Central memory CD4-positive, alpha-beta T cell (primary cell): ENCODE data around the gene PPP6R2.

Experiments used
- DNase-seq: peaks from one replicate; pipeline ENCODE4 v3.0.0; 2022
- total RNA-seq, 3 experiments: gene quantifications; one replicate each; lab custom pipeline; 2026; lab: John Stamatoyannopoulos, UW

The PPP6R2 gene
- total RNA-seq, result 79.3 to 140 (median 125) reads per million in 3 experiments

- DNase-seq, result peak; percentile 84
Measured at GRCh38 chr22:50342651-50343540, at the start of gene PPP6R2. TSS of gene PPP6R2 (plus strand) at chr22:50343327. CDS start at chr22:50393909, 50,582 bp downstream.

GRCh38 chr22:50293441-50294318 is 49.4 kb upstream of the PPP6R2 start:
- DNase-seq, result no peak

GRCh38 chr22:50294319-50294656 is 48.8 kb upstream of the PPP6R2 start:
- no peak for DNase-seq

GRCh38 chr22:50296658-50297490 is 46.3 kb upstream of the PPP6R2 start:
- no peak for DNase-seq

GRCh38 chr22:50297510-50298265 is 45.4 kb upstream of the PPP6R2 start:
- DNase-seq, result no peak

- DNase-seq, result no peak
Measured at GRCh38 chr22:50298266-50298637, 44.9 kb upstream of the PPP6R2 start.

- no peak for DNase-seq
Measured at GRCh38 chr22:50298937-50299784, 44.0 kb upstream of the PPP6R2 start.

GRCh38 chr22:50299785-50300619 is 43.1 kb upstream of the PPP6R2 start:
- DNase-seq, result no peak

GRCh38 chr22:50300620-50301257 is 42.4 kb upstream of the PPP6R2 start:
- no peak for DNase-seq

GRCh38 chr22:50301581-50301991 is 41.5 kb upstream of the PPP6R2 start:
- DNase-seq, result no peak

GRCh38 chr22:50302041-50302541 is 41.0 kb upstream of the PPP6R2 start:
- DNase-seq, result no peak

GRCh38 chr22:50302564-50302963 is 40.6 kb upstream of the PPP6R2 start:
- DNase-seq, result no peak

GRCh38 chr22:50303515-50303847 is 39.6 kb upstream of the PPP6R2 start:
- no peak for DNase-seq

- DNase-seq, result no peak
Measured at GRCh38 chr22:50303848-50304527, 39.1 kb upstream of the PPP6R2 start.

GRCh38 chr22:50304528-50305392 is 38.4 kb upstream of the PPP6R2 start:
- DNase-seq, result no peak

GRCh38 chr22:50305393-50305922 is 37.7 kb upstream of the PPP6R2 start:
- no peak for DNase-seq

- no peak for DNase-seq
Measured at GRCh38 chr22:50305923-50306566, 37.1 kb upstream of the PPP6R2 start.
